HL-60 (cell line): ENCODE results near the gene SMIM5.

Source experiments
- DNase-seq, 2 experiments: peaks; one replicate each; pipeline ENCODE4 v3.0.0-alpha.2; 2010 to 2020; ENCODE audit warnings: low read depth in 1 of 2, low spot score in 1 of 2
- H3K27ac ChIP-seq: fragments of 250-450 bp; sonication (Bioruptor Pico); replicated peaks from 2 replicates; pipeline ENCODE4 v1.5.1; 2020; ENCODE audit warnings: mild to moderate bottlenecking, moderate library complexity
- H3K27me3 ChIP-seq: fragments of 250-450 bp; sonication (Bioruptor Pico); 2 replicates; pipeline ENCODE4 v1.5.1; 2021; ENCODE audit warnings: mild to moderate bottlenecking, moderate library complexity; ENCODE audit not compliant: insufficient read depth, poor library complexity, severe bottlenecking
- H3K4me3 ChIP-seq: replicated peaks from 2 replicates; pipeline ENCODE4 v1.5.1; 2011; ENCODE audit warnings: mild to moderate bottlenecking, control low read depth, low read length; ENCODE audit not compliant: insufficient read depth
- CTCF ChIP-seq: IDR thresholded peaks from one replicate; pipeline ENCODE4 v1.5.1; 2011; ENCODE audit warnings: low read length, control low read depth, inconsistent platforms; ENCODE audit not compliant: insufficient read depth
- GABPA ChIP-seq: IDR thresholded peaks from 2 replicates; pipeline ENCODE4 v1.6.1; 2012; ENCODE audit warnings: low read depth
- POLR2AphosphoS5 ChIP-seq: IDR thresholded peaks from 2 replicates; pipeline ENCODE4 v1.6.1; 2012; ENCODE audit warnings: low read depth
- REST ChIP-seq: IDR thresholded peaks from 2 replicates; pipeline ENCODE4 v1.6.1; 2012; ENCODE audit warnings: low read depth; ENCODE audit not compliant: insufficient replicate concordance
- SPI1 ChIP-seq: IDR thresholded peaks from 2 replicates; pipeline ENCODE4 v1.6.1; 2012; ENCODE audit warnings: low read depth, mild to moderate bottlenecking, borderline replicate concordance

The SMIM5 gene

DNA sequence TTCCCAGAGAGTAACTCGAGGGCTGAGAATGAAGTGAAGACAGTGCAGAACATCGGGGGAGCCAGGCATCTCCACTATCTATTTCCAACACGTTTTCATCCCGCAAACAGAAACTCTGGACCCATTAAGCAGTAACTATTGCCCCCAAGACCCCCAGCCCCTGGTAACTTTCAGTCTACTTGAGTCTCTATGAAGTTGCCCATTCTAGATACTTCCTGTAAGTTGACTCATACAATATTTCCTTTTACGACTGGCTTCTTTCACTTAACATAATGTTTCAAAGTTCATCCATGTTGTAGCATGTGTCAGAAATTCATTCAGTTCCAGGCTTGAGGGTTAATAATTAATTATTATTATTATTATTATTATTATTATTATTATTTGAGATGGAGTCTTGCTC is 26.1 kb upstream of the SMIM5 start:
- TF ChIP-seq REST (no peak), GABPA (no peak)
- no peak for DNase-seq
- Histone ChIP-seq H3K4me3 (no peak overlapping the region), H3K27me3 (no peaks in the 10 kb centered on the region), H3K27ac (no peak overlapping the region)

- H3K4me3 ChIP-seq: no peak overlapping the region
- H3K27me3 ChIP-seq: no peaks in the 10 kb centered on the region
- TF ChIP-seq REST (no peak), CTCF (no peak), GABPA (no peak), POLR2AphosphoS5 (no peak), SPI1 (no peak)
- no peak overlapping the region for H3K27ac ChIP-seq
- DNase-seq: no peak
Measured at GRCh38 chr17:75610103-75610984, 22.9 kb upstream of the SMIM5 start.

DNA sequence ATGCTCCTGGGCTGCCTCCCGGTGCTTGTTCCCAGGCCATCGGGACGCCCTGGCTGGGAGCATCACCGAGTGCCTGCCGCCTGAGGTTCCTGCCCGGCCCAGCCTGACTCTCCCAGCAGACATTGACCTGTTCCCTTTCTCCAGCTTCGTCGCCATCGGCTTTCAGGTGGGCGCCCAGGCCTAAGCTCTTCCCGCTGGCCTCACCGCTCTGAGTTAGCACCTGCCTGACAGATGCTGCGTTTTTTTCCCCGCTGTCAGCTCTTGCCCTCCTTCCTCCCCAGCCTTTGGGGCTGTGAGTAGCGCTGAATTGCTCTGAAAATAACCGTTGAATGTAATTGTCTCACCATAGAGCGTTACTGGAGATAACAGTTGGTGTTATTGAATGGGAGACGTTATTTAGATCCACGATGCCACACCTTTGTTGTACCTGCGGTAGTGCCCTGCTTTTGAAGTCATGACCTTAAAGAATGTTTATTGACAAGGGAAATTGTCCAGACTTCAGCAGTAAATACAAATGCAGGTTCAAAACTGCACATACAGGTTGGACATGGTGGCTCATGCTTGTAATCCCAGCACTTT is 21.3 kb upstream of the SMIM5 start:
- no peaks in the 10 kb centered on the region for H3K27me3 ChIP-seq
- no peak for TF ChIP-seq SPI1
- no peak for TF ChIP-seq REST
- no peak for TF ChIP-seq CTCF
- no peak for TF ChIP-seq POLR2AphosphoS5
- no peak for TF ChIP-seq GABPA
- no peak overlapping the region for H3K4me3 ChIP-seq
- no peak for DNase-seq
- no peak overlapping the region for H3K27ac ChIP-seq
